Measurements from ENCODE around the gene ASTN2.

GRCh38 chr9:116809656-116810055, 605.2 kb downstream of the ASTN2 start:
- TF ChIP-seq CTCF (IDR thresholded peaks at IDR 0.05) = no peak
- TF ChIP-seq POLR2AphosphoS5 (IDR thresholded peaks at IDR 0.05) = no peak
- no peak for TF ChIP-seq POLR2A (IDR thresholded peaks at IDR 0.05)
- TF ChIP-seq EP300 (IDR thresholded peaks at IDR 0.05; ENCODE audit: low read depth) = no peak

Measured in transverse colon (tissue), 4 donors.